Activated CD4-positive, alpha-beta T cell treated with anti-CD3 and anti-CD28 coated beads, Interleukin-2, Interleukin-6, amounts not matched to agents 100 ng/mL and 50 ng/mL, durations not matched to agents 16 hours and 8 hours (primary cell): ENCODE data around the gene VPS11.
"Not testable (repeated sequence)": the region's sequence is repeated elsewhere in the genome, so short reads cannot be mapped to it uniquely, and the experiment has no call there.

Experiments
- DNase-seq: peaks from one replicate; pipeline ENCODE4 v3.0.0-alpha.2; 2020

The VPS11 gene

GRCh38 chr11:119084663-119085436 is 17.2 kb downstream of the VPS11 start, which contains the start of gene HMBS:
Gene HMBS (plus strand): TSS chr11:119084881. CDS start chr11:119085034, 153 bp downstream.
- DNase-seq, result peak; percentile 95

DNA sequence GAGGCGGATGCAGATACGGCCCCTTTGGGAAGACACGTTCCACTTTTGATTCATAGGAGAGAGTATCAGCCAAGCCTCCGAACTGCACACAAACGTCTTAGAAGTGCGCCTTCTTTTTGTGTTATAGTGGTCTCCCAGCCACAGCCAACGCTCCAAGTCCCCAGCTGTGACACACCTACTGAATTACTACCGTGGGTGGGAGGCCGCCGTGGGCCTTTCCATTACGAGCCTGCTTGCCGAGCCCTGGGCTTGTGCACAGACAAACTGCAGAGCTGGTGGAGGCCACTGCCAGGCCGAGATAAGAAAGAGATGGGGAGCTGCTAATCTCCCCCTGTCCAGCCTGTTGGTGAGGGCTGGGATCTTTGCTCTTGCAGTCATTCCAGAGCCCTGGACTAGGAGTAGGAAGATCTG is 17.8 kb downstream of the VPS11 start:
- no peak for DNase-seq

- no peak for DNase-seq
Measured at GRCh38 chr11:119087123-119087522, 19.5 kb downstream of the VPS11 start.

DNA sequence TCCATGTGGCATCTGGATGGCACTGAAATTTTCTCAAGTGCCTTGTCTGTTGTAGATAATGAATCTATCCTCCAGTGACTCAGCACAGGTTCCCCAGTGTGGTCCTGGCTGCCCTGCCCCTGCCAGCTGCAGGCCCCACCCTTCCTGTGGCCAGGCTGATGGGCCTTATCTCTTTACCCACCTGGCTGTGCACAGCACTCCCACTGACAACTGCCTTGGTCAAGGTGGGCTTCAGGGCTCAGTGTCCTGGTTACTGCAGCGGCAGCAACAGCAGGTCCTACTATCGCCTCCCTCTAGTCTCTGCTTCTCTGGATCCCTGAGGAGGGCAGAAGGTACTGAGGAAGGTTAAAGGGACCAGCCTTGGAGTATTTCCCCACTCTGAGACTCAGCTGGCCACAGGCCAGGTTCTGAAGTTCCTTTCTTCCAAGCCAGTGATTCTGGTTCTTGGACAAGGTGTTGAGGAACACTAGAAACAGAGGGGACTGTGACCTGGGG is 20.2 kb downstream of the VPS11 start:
- no peak for DNase-seq

GRCh38 chr11:119088406-119088805 is 20.8 kb downstream of the VPS11 start:
- no peak for DNase-seq

DNA sequence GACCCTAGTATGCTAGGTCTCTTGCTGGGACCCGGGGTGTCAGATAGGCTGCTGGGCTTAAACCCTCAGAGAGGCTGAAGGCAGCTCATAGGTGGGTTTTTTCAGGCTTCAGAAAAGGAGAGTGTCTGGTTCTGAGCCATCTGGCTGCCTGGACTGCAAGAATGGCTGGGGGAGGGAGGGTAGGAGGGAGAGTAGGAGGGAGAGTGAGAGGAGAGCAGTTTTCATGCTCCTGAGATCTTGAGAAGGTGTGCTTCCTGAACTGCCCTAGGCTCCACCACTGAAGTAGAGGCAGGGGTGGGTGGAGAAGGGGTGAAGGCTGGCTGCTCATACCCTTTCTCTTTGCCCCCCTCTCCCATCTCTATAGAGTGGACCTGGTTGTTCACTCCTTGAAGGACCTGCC is 21.7 kb downstream of the VPS11 start:
- no peak for DNase-seq

GRCh38 chr11:119091178-119091577 is 23.6 kb downstream of the VPS11 start:
- no peak for DNase-seq

DNA sequence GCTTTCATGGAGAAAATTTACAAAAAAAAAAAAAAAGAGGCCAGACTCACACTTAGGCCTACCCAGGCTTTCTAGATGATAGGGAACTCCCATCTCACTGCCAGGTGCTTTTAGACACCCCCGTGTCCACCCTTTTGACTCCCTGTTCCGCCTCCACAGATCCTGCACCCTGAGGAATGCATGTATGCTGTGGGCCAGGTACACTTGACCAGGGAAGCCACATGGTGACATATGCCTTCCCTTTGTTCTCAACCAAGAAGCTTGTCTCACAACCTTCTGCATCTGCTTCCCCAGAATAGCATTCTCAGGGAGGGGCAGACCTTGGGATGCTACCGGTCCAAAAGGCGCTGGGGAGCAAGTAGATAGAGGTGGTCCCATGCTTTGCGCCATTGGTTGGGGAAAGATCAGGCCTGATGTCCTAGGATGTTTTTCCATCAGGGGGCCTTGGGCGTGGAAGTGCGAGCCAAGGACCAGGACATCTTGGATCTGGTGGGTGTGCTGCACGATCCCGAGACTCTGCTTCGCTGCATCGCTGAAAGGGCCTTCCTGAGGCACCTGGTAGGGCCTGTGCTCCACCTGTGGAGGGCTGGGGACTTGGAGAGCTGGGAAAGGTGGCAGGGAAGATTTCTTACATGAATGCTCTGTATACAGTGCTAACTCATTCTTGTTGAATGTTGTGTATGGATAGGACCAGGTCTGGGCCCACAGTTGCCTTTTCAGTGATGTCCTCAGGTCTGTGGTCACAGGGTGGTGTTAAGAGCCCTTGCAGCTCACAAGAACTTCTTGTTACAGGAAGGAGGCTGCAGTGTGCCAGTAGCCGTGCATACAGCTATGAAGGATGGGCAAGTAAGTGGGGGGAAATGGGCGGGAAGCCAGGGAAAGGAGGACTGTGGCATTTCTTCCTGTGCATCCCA is 24.6 kb downstream of the VPS11 start:
- no peak for DNase-seq

DNA sequence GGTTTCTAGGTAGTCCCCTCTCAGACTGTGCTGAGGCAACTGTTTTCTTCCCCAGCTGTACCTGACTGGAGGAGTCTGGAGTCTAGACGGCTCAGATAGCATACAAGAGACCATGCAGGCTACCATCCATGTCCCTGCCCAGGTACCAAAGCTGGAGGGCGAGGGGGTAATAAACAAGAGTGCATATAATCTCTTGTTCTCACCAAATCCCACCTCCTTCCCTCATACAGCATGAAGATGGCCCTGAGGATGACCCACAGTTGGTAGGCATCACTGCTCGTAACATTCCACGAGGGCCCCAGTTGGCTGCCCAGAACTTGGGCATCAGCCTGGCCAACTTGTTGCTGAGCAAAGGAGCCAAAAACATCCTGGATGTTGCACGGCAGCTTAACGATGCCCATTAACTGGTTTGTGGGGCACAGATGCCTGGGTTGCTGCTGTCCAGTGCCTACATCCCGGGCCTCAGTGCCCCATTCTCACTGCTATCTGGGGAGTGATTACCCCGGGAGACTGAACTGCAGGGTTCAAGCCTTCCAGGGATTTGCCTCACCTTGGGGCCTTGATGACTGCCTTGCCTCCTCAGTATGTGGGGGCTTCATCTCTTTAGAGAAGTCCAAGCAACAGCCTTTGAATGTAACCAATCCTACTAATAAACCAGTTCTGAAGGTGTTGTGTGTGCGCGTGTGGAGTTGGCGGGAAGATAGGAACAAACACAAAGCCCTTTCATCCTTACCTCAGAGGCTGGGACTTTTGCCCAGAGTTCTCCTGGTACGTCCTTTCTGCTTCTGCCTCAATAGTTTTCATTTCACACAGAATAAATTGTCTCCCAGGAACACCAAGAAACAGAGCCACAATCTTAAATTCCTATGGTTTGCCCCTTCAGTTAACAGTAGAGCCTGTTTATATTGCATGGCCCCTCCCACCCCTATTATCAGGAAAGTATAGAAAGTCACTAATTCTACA is 25.5 kb downstream of the VPS11 start:
- no peak for DNase-seq

DNA sequence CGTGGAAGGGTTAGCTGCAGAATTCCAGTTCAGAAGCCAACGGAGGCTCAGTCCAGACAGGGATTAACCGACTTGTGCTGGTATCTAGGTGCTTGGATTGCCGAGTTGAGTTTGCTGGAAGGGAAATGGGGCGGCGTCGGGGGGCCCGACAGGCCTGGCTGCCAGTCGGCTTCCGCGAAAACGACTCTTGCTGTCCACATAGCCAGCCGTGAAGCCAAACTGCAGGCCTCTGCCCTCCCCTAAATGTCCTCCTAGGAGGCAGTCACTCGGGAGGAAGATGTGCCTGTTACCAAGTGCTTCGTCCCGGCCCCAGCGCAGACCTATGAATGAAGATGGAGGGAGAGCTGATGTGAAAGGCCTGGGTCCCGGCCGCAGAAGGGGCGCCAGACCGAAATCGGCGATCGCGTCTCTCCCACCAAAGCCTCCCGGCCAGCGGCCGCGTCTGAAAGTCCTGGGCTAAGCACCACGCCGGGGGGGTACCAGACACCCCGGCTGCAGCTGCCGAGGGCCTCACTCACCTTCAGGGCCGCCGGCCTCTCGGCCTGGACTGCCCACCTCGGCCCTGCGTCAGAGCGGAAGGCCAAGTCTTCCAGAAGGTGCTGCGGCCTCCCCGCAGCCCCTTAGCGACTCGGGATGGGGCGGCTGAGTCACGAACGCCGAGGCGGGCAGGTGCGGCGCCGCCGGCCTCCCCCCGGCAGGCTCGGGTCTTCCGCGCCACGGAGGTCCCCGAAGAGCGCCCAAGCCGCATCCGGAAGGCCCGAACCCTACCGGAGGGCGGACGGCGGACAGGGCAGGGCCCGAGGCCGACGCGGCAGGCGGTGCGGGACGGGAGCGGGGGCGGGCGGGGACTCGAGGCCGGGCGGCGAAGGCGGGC is 26.6 kb downstream of the VPS11 start:
- peak; percentile 60 for DNase-seq

GRCh38 chr11:119094816-119095065 is 27.1 kb downstream of the VPS11 start:
- DNase-seq, result peak; percentile 76

DNA sequence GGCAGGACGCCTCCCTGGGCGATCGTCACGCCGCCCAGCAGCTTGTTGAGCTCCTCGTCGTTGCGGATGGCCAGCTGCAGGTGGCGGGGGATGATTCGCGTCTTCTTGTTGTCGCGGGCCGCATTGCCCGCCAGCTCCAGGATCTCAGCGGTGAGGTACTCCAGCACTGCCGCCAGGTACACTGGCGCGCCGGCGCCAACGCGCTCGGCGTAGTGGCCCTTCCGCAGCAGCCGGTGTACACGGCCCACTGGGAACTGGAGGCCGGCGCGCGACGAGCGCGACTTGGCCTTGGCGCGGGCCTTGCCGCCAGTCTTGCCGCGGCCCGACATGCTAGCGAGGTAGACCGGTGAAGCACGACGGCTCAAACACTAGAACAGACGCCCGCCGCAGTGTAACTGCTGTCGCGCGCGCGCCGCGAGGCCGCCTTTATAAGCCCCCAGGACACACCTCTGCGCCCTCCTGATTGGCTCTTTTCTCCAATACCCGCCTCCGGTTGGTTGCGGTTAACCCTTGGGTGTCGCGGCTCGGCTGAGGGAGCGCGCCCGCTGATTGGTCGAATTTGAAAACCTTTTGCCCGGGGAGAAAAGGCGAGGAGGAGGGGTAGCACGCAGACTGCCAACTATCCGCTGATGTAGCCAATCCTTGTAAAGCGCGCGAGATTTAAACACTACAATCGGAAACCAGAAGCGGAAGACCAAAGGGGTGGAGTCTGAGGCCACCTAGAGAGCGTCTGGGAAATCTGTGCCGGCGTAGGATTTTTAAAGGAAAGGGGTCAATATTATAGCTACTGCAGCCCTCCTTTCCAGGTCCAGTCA is 27.7 kb downstream of the VPS11 start:
- DNase-seq, result peak; percentile 100

DNA sequence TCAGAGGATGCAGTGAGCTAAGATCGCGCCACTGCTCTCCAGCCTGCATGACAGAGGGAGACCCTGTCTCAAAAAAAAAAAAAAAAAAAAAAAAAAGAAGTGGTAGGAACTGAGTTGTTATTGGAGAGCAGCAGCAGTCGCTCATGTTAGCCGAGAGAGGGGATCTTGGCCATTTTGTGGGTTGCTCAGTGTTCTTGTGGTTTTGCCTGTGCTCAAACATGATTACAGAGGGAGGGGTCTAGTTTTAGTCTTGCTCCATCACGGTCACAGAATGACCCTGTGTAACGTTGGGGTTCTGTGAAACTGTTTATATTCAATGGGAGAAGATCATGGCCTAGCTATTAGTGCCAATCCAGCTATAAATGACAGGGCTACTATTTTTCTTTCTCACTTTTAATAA is 32.1 kb downstream of the VPS11 start:
- no peak for DNase-seq

DNA sequence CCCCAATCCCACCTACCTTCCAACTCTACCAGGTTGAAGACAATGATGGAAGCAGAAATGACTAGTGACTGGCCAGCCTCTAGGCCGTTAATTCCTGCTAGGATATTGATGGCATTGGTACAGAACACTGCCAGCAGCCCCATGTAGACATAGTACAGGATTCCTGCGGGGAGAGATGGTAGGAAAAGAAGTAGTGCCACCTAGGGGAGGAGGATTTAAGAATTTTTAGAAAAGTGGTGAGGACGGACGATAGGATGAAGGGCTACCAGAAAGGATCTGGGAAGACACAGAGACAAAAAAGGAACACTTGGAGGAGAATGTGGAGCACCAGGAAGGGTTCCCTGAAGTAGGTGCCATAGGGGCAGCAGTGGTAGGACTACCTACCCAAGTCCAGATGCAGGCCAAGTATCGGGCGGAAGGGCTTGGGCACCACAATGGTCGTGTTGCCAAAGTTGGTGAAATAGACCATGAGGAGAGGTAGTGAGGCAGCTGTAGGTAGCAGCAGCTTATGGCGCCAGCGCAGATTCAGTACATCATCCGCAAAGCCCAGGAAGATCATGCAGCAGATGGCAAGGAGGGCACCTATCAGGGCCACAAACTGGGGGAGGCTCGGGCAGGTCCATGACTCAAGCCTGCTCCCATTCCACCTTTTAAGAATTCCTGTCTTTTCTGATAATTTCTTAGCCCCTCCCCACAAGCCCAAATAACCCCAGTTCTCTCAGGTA is 32.8 kb downstream of the VPS11 start:
- DNase-seq, result no peak

- DNase-seq, result peak; percentile 67
Measured at GRCh38 chr11:119100994-119101758, 33.6 kb downstream of the VPS11 start.

DNA sequence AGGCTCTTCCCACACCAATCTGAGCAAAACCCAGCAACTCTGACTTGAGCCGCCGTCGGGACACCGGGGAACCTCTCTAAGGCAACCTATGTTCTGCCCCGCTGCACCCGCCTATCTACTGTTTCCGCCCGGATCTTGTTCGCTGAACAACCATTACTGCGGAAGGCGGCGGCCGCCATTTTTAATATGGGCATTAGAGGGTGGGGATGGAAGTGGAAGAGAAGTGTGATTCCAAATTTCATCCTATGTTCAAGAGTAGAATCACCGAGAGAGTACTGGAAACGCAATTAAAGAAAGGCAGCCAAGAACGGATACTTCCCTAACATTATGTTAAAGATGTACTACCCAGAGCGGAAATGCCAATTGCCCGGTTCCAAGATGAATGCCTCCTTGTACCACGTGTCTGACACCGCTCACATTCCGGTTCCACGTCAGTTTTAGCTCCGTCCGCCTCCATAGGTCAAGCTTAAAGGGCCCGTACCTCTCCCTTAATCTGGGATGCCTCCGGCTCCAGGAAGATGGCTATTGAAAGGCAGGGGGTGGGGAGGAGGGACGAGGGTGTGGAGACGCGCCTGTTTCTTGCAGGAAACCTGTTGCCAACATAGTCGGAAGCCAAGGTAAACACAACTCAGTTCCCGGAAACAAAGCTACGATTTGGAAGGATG is 34.3 kb downstream of the VPS11 start, which contains the start of gene DPAGT1:
TSS of gene DPAGT1 (minus strand) at position 95 of the 665 bp plus-strand sequence. CDS start 198 bp downstream, outside the sequence.
- peak; percentile 93 for DNase-seq

DNA sequence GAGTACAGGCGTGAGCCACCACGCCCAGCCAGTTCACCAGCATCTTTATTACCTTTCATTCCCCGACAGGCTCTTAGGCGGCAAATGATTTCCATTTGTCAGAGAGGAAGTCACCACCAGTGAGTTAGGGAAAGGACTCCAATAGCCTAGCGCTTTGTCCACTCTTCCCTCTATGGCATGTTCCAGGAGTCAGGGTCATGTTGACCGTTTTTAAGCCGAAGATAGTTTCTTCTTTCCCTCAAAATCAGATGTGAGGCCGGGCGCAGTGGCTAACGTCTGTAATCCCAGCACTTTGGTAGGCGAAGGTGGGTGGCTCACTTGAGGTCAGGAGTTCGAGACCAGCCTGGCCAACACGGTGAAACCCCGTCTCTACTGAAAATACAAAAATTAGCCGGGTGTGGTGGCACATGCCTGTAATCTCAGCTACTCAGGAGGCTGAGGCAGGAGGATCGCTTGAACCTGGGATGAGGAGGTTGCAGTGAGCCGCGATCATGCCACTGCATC is 35.6 kb downstream of the VPS11 start:
- not testable (repeated sequence) for DNase-seq

- no peak for DNase-seq
Measured at GRCh38 chr11:119103793-119104192, 36.2 kb downstream of the VPS11 start.
